Thoracic aorta (tissue), 2 donors: ENCODE data around the gene PNRC2. TPM values are rescaled to one million over a fixed set of nuclear protein-coding genes. Genes with fewer than 3 reads are reported as not detected.

ENCODE experiments used
- ATAC-seq: fragments of 150-250 bp; one replicate; pipeline ENCODE4 v1.8.0; 2017; ENCODE audit warnings: low read depth; ENCODE audit not compliant: insufficient number of reproducible peaks, low FRiP score
- DNase-seq: peaks from one replicate; pipeline ENCODE4 v3.0.0-alpha.2; 2020; ENCODE audit warnings: low spot score
- H3K27ac ChIP-seq, 2 donors: fragments of 200-600 bp; sonication (generic); 1 replicate in 1 of 2; 2 replicates in 1 of 2; pipeline ENCODE4 v1.5.1; 2016; ENCODE audit warnings: mild to moderate bottlenecking in 2 of 2, moderate library complexity in 2 of 2
- H3K27me3 ChIP-seq: fragments of 200-600 bp; sonication (generic); replicated peaks from 2 replicates; pipeline ENCODE4 v1.6.0; 2016; ENCODE audit warnings: mild to moderate bottlenecking; ENCODE audit not compliant: insufficient read depth
- H3K36me3 ChIP-seq: fragments of 200-600 bp; sonication (generic); one replicate; pipeline ENCODE4 v1.5.1; 2016
- H3K4me1 ChIP-seq, 2 donors: fragments of 200-600 bp; sonication (generic); 1 replicate in 1 of 2; 2 replicates in 1 of 2; pipeline versions ENCODE4 v1.5.1 to v1.6.0; 2016; ENCODE audit warnings: low read depth in 2 of 2, mild to moderate bottlenecking in 1 of 2; ENCODE audit not compliant: control insufficient read depth in 1 of 2
- H3K4me3 ChIP-seq: fragments of 200-600 bp; sonication (generic); 2 replicates; pipeline ENCODE4 v1.5.1; 2016; ENCODE audit warnings: mild to moderate bottlenecking
- H3K9me3 ChIP-seq: fragments of 200-600 bp; sonication (generic); 2 replicates; pipeline ENCODE4 v1.5.1; 2016
- CTCF ChIP-seq: fragments of 200-600 bp; sonication (generic); IDR thresholded peaks from one replicate; pipeline ENCODE4 v1.5.1; 2019; ENCODE audit warnings: antibody characterized with exemption
- total RNA-seq, 2 donors: library from RNA; depleted of rRNA; stranded (reverse); fragments of >200 nt; gene quantifications; one replicate each; pipeline versions ENCODE4 v1.1.0 to v1.2.3, GENCODE V29; 2016

The PNRC2 gene
- total RNA-seq, 2 donors from 2014 or later, result 77.6 to 143 TPM

GRCh38 chr1:23923592-23924499, 35.8 kb upstream of the PNRC2 start:
- no peaks in the 10 kb centered on the region for H3K27me3 ChIP-seq
- peaks cover 15 to 36% of the 10 kb centered on the region in 2 donors for H3K4me1 ChIP-seq
- H3K36me3 ChIP-seq, result no peaks in the 10 kb centered on the region
- no peak for TF ChIP-seq CTCF
- DNase-seq, result no peak
- H3K9me3 ChIP-seq, result no peaks in the 10 kb centered on the region
- ATAC-seq, result no peak
- peak overlapping the region; percentile 45 for H3K27ac ChIP-seq
- H3K4me3 ChIP-seq, result no peak overlapping the region

GRCh38 chr1:23924601-23925000, 35.0 kb upstream of the PNRC2 start:
- no peaks in the 10 kb centered on the region for H3K9me3 ChIP-seq
- no peak overlapping the region for H3K4me3 ChIP-seq
- ATAC-seq (no peak), DNase-seq (no peak)
- TF ChIP-seq CTCF, result no peak
- H3K27me3 ChIP-seq, result no peaks in the 10 kb centered on the region
- H3K4me1 ChIP-seq, result peaks cover 15 to 34% of the 10 kb centered on the region in 2 donors
- H3K36me3 ChIP-seq, result no peaks in the 10 kb centered on the region
- peak overlapping the region; percentile 42 to 45 for H3K27ac ChIP-seq

- Histone ChIP-seq H3K9me3 (no peaks in the 10 kb centered on the region), H3K36me3 (no peaks in the 10 kb centered on the region), H3K27ac (no peak overlapping the region), H3K4me1 (peaks cover 15 to 27% of the 10 kb centered on the region in 2 donors), H3K27me3 (no peaks in the 10 kb centered on the region), H3K4me3 (no peak overlapping the region)
- TF ChIP-seq CTCF, result no peak
- no peak for ATAC-seq
- no peak for DNase-seq
Observed at GRCh38 chr1:23925279-23925678, 34.3 kb upstream of the PNRC2 start.

- no peak for TF ChIP-seq CTCF
- peaks cover 4 to 27% of the 10 kb centered on the region in 2 donors for H3K4me1 ChIP-seq
- H3K9me3 ChIP-seq, result no peaks in the 10 kb centered on the region
- H3K27ac ChIP-seq, result no peak overlapping the region
- no peak for DNase-seq
- no peaks in the 10 kb centered on the region for H3K27me3 ChIP-seq
- ATAC-seq, result no peak
- no peak overlapping the region for H3K4me3 ChIP-seq
- no peaks in the 10 kb centered on the region for H3K36me3 ChIP-seq
Observed at GRCh38 chr1:23927097-23927496, 32.5 kb upstream of the PNRC2 start.

- Histone ChIP-seq H3K27ac (no peak overlapping the region), H3K4me3 (no peak overlapping the region), H3K9me3 (no peaks in the 10 kb centered on the region), H3K4me1 (peaks cover 1 to 22% of the 10 kb centered on the region in 2 donors), H3K36me3 (no peaks in the 10 kb centered on the region), H3K27me3 (no peaks in the 10 kb centered on the region)
- DNase-seq (no peak), ATAC-seq (no peak)
- no peak for TF ChIP-seq CTCF
Observed at GRCh38 chr1:23928789-23929188, 30.8 kb upstream of the PNRC2 start.
